ENCODE data around the gene HRH2. TPM values are rescaled to one million over a fixed set of nuclear protein-coding genes. Genes with fewer than 3 reads are reported as not detected.

Gene HRH2
- total RNA-seq, 1 donor from 2014 or later: 67.3 TPM

GRCh38 chr5:175672976-175673648, 15.2 kb downstream of the HRH2 start:
- Mint-ChIP-seq H3K9me3 (no peaks in the 10 kb centered on the region), H3K4me3 (no peak overlapping the region), H3K27ac (no peak overlapping the region), H3K4me1 (peaks cover 70% of the 10 kb centered on the region), H3K36me3 (ENCODE audit: low read depth) (peaks cover 48% of the 10 kb centered on the region), H3K27me3 (no peaks in the 10 kb centered on the region)
- intact Hi-C loops (cut with micrococcal nuclease): no loop called here
- no peak for DNase-seq

GRCh38 chr5:175674731-175675346, 17.0 kb downstream of the HRH2 start:
- intact Hi-C loops (cut with micrococcal nuclease): no loop called here
- Mint-ChIP-seq H3K4me1 (peaks cover 74% of the 10 kb centered on the region), H3K36me3 (ENCODE audit: low read depth) (peaks cover 47% of the 10 kb centered on the region), H3K27ac (no peak overlapping the region), H3K9me3 (no peaks in the 10 kb centered on the region), H3K4me3 (no peak overlapping the region), H3K27me3 (no peaks in the 10 kb centered on the region)
- DNase-seq: no peak

GRCh38 chr5:175675873-175676272, 18.0 kb downstream of the HRH2 start:
- peaks cover 72% of the 10 kb centered on the region for H3K4me1 Mint-ChIP-seq
- H3K27ac Mint-ChIP-seq: no peak overlapping the region
- no peak overlapping the region for H3K4me3 Mint-ChIP-seq
- intact Hi-C loops (cut with micrococcal nuclease): no loop called here
- H3K36me3 Mint-ChIP-seq (ENCODE audit: low read depth): peaks cover 40% of the 10 kb centered on the region
- no peak for DNase-seq
- H3K27me3 Mint-ChIP-seq: no peaks in the 10 kb centered on the region
- H3K9me3 Mint-ChIP-seq: no peaks in the 10 kb centered on the region

GRCh38 chr5:175677571-175677970, 19.7 kb downstream of the HRH2 start:
- Mint-ChIP-seq H3K4me1 (peaks cover 64% of the 10 kb centered on the region), H3K9me3 (no peaks in the 10 kb centered on the region), H3K4me3 (no peak overlapping the region), H3K27me3 (no peaks in the 10 kb centered on the region), H3K27ac (no peak overlapping the region), H3K36me3 (ENCODE audit: low read depth) (peaks cover 36% of the 10 kb centered on the region)
- intact Hi-C loops (cut with micrococcal nuclease): no loop called here
- DNase-seq: no peak

GRCh38 chr5:175678074-175678473, 20.2 kb downstream of the HRH2 start:
- peaks cover 59% of the 10 kb centered on the region for H3K4me1 Mint-ChIP-seq
- no peaks in the 10 kb centered on the region for H3K27me3 Mint-ChIP-seq
- H3K27ac Mint-ChIP-seq: no peak overlapping the region
- intact Hi-C loops (cut with micrococcal nuclease): no loop called here
- H3K4me3 Mint-ChIP-seq: no peak overlapping the region
- peaks cover 36% of the 10 kb centered on the region for H3K36me3 Mint-ChIP-seq (ENCODE audit: low read depth)
- H3K9me3 Mint-ChIP-seq: no peaks in the 10 kb centered on the region
- DNase-seq: no peak

- Mint-ChIP-seq H3K27ac (no peak overlapping the region), H3K4me3 (no peak overlapping the region), H3K9me3 (no peaks in the 10 kb centered on the region), H3K36me3 (ENCODE audit: low read depth) (peaks cover 42% of the 10 kb centered on the region), H3K27me3 (no peaks in the 10 kb centered on the region), H3K4me1 (peaks cover 53% of the 10 kb centered on the region)
- intact Hi-C loops (cut with micrococcal nuclease): no loop called here
- no peak for DNase-seq
Measured at GRCh38 chr5:175679411-175679810, 21.5 kb downstream of the HRH2 start.

GRCh38 chr5:175680020-175680419, 22.1 kb downstream of the HRH2 start:
- Mint-ChIP-seq H3K27ac (no peak overlapping the region), H3K4me3 (no peak overlapping the region), H3K9me3 (no peaks in the 10 kb centered on the region), H3K27me3 (no peaks in the 10 kb centered on the region), H3K4me1 (peaks cover 52% of the 10 kb centered on the region), H3K36me3 (ENCODE audit: low read depth) (peaks cover 44% of the 10 kb centered on the region)
- no peak for DNase-seq
- intact Hi-C loops (cut with micrococcal nuclease): no loop called here

- intact Hi-C loops (cut with micrococcal nuclease): no loop called here
- Mint-ChIP-seq H3K36me3 (ENCODE audit: low read depth) (peaks cover 45% of the 10 kb centered on the region), H3K9me3 (no peaks in the 10 kb centered on the region), H3K27ac (no peak overlapping the region), H3K27me3 (no peaks in the 10 kb centered on the region), H3K4me3 (no peak overlapping the region), H3K4me1 (peaks cover 47% of the 10 kb centered on the region)
- no peak for DNase-seq
Measured at GRCh38 chr5:175680463-175680862, 22.6 kb downstream of the HRH2 start.

GRCh38 chr5:175681045-175681967, 23.4 kb downstream of the HRH2 start:
- H3K4me3 Mint-ChIP-seq: no peak overlapping the region
- peaks cover 45% of the 10 kb centered on the region for H3K36me3 Mint-ChIP-seq (ENCODE audit: low read depth)
- H3K4me1 Mint-ChIP-seq: peaks cover 39% of the 10 kb centered on the region
- intact Hi-C loops (cut with micrococcal nuclease): no loop called here
- no peaks in the 10 kb centered on the region for H3K9me3 Mint-ChIP-seq
- H3K27ac Mint-ChIP-seq: no peak overlapping the region
- DNase-seq: no peak
- no peaks in the 10 kb centered on the region for H3K27me3 Mint-ChIP-seq

- Mint-ChIP-seq H3K27me3 (no peaks in the 10 kb centered on the region), H3K36me3 (ENCODE audit: low read depth) (peaks cover 45% of the 10 kb centered on the region), H3K4me1 (peaks cover 35% of the 10 kb centered on the region), H3K4me3 (no peak overlapping the region), H3K27ac (no peak overlapping the region), H3K9me3 (no peaks in the 10 kb centered on the region)
- intact Hi-C loops (cut with micrococcal nuclease): no loop called here
- no peak for DNase-seq
Measured at GRCh38 chr5:175681968-175682340, 24.1 kb downstream of the HRH2 start.

GRCh38 chr5:175682664-175683063, 24.8 kb downstream of the HRH2 start:
- intact Hi-C loops (cut with micrococcal nuclease): no loop called here
- Mint-ChIP-seq H3K27ac (peak overlapping the region; percentile 64), H3K9me3 (no peaks in the 10 kb centered on the region), H3K4me1 (peaks cover 28% of the 10 kb centered on the region), H3K4me3 (no peak overlapping the region), H3K36me3 (ENCODE audit: low read depth) (peaks cover 47% of the 10 kb centered on the region), H3K27me3 (no peaks in the 10 kb centered on the region)
- DNase-seq: no peak

- Mint-ChIP-seq H3K27me3 (no peaks in the 10 kb centered on the region), H3K4me3 (no peak overlapping the region), H3K36me3 (ENCODE audit: low read depth) (peaks cover 46% of the 10 kb centered on the region), H3K27ac (no peak overlapping the region), H3K9me3 (no peaks in the 10 kb centered on the region), H3K4me1 (peaks cover 25% of the 10 kb centered on the region)
- intact Hi-C loops (cut with micrococcal nuclease): no loop called here
- no peak for DNase-seq
Measured at GRCh38 chr5:175683231-175683630, 25.4 kb downstream of the HRH2 start.

- no peak for DNase-seq
- Mint-ChIP-seq H3K9me3 (no peaks in the 10 kb centered on the region), H3K27me3 (no peaks in the 10 kb centered on the region), H3K4me3 (no peak overlapping the region), H3K36me3 (ENCODE audit: low read depth) (peaks cover 48% of the 10 kb centered on the region), H3K4me1 (peaks cover 25% of the 10 kb centered on the region), H3K27ac (no peak overlapping the region)
- intact Hi-C loops (cut with micrococcal nuclease): no loop called here
Measured at GRCh38 chr5:175683921-175684320, 26.1 kb downstream of the HRH2 start.

- Mint-ChIP-seq H3K9me3 (no peaks in the 10 kb centered on the region), H3K27me3 (no peaks in the 10 kb centered on the region), H3K27ac (peak overlapping the region; percentile 1), H3K36me3 (ENCODE audit: low read depth) (peaks cover 56% of the 10 kb centered on the region), H3K4me1 (peaks cover 25% of the 10 kb centered on the region), H3K4me3 (no peak overlapping the region)
- intact Hi-C loops (cut with micrococcal nuclease): no loop called here
- no peak for DNase-seq
Measured at GRCh38 chr5:175684931-175685330, 27.1 kb downstream of the HRH2 start.

Measured in activated CD4-positive, alpha-beta T cell treated with anti-CD3 and anti-CD28 coated beads, Interleukin-2, amount 10 ng/mL, durations not matched to agents 24 days and 14 days (primary cell).